ENCODE measurements around the gene USE1.

The USE1 gene

GRCh38 chr19:17256130-17256529 is 41.0 kb downstream of the USE1 start:
- in situ Hi-C loops (cut with HindIII; ENCODE audit: low sequenced_read_pairs) = no loop called here
- DNase-seq (ENCODE audit: low read depth) = no peak
- no peak for TF ChIP-seq CTCF (IDR thresholded peaks at IDR 0.05; ENCODE audit: low read depth, low read length, missing control alignments)
- no peak overlapping the region for H3K4me3 ChIP-seq (ENCODE audit: low read depth, low read length)

- no peak for TF ChIP-seq CTCF (IDR thresholded peaks at IDR 0.05; ENCODE audit: low read depth, low read length, missing control alignments)
- DNase-seq (ENCODE audit: low read depth) = no peak
- no peak overlapping the region for H3K4me3 ChIP-seq (ENCODE audit: low read depth, low read length)
- in situ Hi-C loops (cut with HindIII; ENCODE audit: low sequenced_read_pairs) = no loop called here
Measured at GRCh38 chr19:17259118-17259780, 44.1 kb downstream of the USE1 start.

- in situ Hi-C loops (cut with HindIII; ENCODE audit: low sequenced_read_pairs) = no loop called here
- no peak for DNase-seq (ENCODE audit: low read depth)
- TF ChIP-seq CTCF (IDR thresholded peaks at IDR 0.05; ENCODE audit: low read depth, low read length, missing control alignments) = no peak
Measured at GRCh38 chr19:17259934-17260333, 44.8 kb downstream of the USE1 start.

GRCh38 chr19:17260842-17261325 is 45.7 kb downstream of the USE1 start:
- in situ Hi-C loops (cut with HindIII; ENCODE audit: low sequenced_read_pairs) = no loop called here
- DNase-seq (ENCODE audit: low read depth) = peak; percentile 36
- H3K4me3 ChIP-seq (ENCODE audit: low read depth, low read length) = no peak overlapping the region
- peak; percentile 82 for TF ChIP-seq CTCF (IDR thresholded peaks at IDR 0.05; ENCODE audit: low read depth, low read length, missing control alignments)

More at GRCh38 chr19:17259934-17260333, 44.8 kb downstream of the USE1 start:
- H3K4me3 ChIP-seq (ENCODE audit: low read depth, low read length) = no peak overlapping the region

GRCh38 chr19:17262557-17262956 is 47.4 kb downstream of the USE1 start:
- no peak for TF ChIP-seq CTCF (IDR thresholded peaks at IDR 0.05; ENCODE audit: low read depth, low read length, missing control alignments)
- H3K4me3 ChIP-seq (ENCODE audit: low read depth, low read length) = no peak overlapping the region
- no peak for DNase-seq (ENCODE audit: low read depth)
- in situ Hi-C loops (cut with HindIII; ENCODE audit: low sequenced_read_pairs) = no loop called here

GRCh38 chr19:17263712-17264640 is 48.8 kb downstream of the USE1 start:
- no peak for DNase-seq (ENCODE audit: low read depth)
- in situ Hi-C loops (cut with HindIII; ENCODE audit: low sequenced_read_pairs) = no loop called here
- no peak overlapping the region for H3K4me3 ChIP-seq (ENCODE audit: low read depth, low read length)
- TF ChIP-seq CTCF (IDR thresholded peaks at IDR 0.05; ENCODE audit: low read depth, low read length, missing control alignments) = no peak

All from astrocyte of the cerebellum (primary cell).